AG09309 (cell line): ENCODE measurements around the gene TMEM240.
"Not testable (repeated sequence)": the region's sequence is repeated elsewhere in the genome, so short reads cannot be mapped to it uniquely, and the experiment has no call there.

ENCODE experiments used
- DNase-seq: peaks from one replicate; pipeline ENCODE4 v3.0.0-alpha.2; 2010; ENCODE audit warnings: low read depth
- H3K4me3 ChIP-seq: 2 replicates; pipeline ENCODE4 v1.5.1; 2011; ENCODE audit warnings: mild to moderate bottlenecking, low read depth, low read length, moderate library complexity; ENCODE audit not compliant: control insufficient read depth
- TF ChIP-seq, protein P1 (sequence below): IDR thresholded peaks from 2 replicates; pipeline ENCODE4 v1.5.1; 2011; ENCODE audit warnings: mild to moderate bottlenecking, low read depth, low read length, inconsistent platforms; ENCODE audit not compliant: insufficient read depth, control insufficient read depth; ENCODE audit errors: missing control alignments

The TMEM240 gene

DNA sequence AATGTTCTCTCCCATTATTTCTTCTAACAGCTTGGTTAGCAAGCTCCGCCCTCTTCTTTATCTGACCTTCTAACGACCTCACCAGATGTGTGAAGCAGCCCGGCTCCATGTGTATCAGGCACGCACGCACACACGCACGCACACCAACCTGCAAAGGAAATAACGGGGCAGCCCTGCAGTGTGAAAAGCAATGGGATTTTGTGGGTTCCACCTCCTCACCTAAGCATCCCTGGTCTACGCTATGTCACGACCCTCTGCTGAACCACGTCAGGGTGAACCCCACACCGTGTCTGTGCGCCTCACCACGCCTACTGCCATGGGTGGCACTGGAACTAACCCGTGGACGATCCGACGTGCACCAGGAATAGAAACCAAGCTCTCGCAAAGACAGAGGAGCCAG, 23.8 kb upstream of the TMEM240 start:
- H3K4me3 ChIP-seq: no peak overlapping the region
- no peak for DNase-seq
- TF ChIP-seq, protein P1, sequence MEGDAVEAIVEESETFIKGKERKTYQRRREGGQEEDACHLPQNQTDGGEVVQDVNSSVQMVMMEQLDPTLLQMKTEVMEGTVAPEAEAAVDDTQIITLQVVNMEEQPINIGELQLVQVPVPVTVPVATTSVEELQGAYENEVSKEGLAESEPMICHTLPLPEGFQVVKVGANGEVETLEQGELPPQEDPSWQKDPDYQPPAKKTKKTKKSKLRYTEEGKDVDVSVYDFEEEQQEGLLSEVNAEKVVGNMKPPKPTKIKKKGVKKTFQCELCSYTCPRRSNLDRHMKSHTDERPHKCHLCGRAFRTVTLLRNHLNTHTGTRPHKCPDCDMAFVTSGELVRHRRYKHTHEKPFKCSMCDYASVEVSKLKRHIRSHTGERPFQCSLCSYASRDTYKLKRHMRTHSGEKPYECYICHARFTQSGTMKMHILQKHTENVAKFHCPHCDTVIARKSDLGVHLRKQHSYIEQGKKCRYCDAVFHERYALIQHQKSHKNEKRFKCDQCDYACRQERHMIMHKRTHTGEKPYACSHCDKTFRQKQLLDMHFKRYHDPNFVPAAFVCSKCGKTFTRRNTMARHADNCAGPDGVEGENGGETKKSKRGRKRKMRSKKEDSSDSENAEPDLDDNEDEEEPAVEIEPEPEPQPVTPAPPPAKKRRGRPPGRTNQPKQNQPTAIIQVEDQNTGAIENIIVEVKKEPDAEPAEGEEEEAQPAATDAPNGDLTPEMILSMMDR: no peak

DNA sequence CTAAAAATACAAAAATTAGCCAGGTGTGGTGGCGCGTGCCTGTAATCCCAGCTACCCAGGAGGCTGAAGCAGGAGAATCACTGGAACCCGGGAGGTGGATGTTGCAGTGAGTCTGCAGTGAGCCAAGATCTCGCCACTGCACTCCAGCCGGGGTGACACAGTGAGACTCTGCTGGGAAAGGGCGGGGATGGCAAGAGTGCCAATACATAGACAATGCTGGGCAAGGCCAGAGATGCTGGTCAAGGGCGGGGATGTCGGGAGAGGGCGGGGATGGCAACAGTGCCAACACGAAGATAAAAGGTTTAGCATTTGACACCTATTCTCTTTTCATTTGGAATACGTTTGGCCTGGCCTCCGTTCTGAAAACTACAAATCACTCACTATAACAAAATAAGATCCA, 23.3 kb upstream of the TMEM240 start:
- DNase-seq: no peak
- TF ChIP-seq, protein P1: no peak

DNA sequence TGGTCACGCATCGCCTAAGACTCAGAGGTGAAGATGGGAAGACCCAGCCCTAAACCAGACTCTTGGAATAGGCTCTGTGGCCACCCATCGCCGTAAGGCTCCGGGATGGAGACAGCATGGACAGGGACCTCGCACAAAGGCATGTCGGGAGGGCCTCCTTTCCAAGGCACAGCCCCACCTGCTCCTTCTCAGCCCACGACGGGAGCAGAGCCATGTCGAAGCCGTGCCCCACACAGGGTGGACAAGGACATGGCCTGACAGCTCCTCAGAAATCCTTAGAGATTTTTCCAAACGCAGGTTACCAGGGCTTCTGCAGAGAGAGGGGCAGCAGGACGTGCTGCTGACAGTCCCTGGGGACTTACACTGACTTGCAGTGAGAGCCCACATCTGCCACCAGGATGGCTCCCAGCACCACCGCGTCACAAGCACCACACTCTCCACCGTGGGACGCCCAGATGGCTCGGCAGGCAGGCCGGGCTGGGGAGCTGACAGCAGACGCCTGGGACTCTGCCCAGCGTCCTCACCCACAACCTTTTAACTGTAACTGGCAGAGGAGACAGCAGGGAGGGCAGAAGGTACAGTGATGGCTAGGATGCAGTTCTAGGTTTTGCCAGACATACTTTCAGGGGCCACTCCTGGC, 22.3 kb upstream of the TMEM240 start:
- H3K4me3 ChIP-seq: no peak overlapping the region
- TF ChIP-seq, protein P1: no peak
- DNase-seq: no peak

More for the DNA sequence above, 23.3 kb upstream of the TMEM240 start:
- no peak overlapping the region for H3K4me3 ChIP-seq

DNA sequence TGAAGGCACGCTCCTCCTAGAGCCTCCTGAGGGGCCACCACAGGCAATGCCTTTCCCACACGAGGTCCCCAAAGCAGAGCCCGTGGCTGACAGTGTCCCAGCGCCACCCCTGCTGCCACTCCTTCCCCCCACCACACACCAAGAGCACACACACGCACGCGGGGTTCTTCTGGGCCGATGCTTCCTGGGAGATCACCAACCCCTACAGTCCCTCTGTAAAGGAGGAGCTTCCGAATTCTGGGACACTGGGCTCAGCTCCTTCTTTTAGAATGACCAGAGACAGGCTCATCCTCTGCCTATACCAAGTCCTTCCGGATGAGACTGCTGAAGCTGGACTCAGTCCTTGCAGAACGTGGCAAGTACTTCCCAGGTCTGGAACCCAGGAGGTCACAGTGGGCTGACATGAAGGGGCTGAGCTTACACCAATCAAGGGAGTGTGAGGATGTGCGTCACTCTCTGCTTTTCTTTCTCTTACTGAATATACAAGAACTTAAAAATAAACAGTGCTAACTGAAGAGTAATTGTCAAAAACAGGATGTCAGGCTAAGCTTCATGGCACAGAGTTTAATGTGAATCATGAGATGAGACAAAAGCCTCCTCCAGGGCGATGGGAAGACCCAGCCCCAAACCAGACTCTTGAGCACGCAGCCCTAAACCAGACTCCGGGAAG, 21.5 kb upstream of the TMEM240 start:
- TF ChIP-seq, protein P1: no peak
- no peak overlapping the region for H3K4me3 ChIP-seq

DNA sequence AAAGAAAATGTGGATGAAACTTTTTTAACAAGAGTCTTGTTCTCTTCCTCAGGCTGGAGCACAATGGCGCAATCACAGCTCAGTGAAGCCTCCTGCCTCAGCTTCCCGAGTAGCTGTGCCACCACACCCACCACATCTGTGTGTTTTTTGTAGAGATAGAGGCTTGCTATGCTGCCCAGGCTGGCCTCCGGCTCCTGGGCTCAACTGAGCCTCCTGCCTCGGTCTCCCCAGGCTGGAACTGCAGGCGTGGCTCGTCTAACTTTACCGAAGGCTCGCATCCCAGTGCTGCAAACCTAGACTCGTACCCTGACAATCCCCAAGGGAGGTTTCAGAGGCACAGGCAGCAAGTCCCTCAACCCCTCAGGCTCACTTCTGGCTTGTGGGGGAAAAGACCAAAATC, 19.8 kb upstream of the TMEM240 start:
- TF ChIP-seq, protein P1: no peak
- no peak for DNase-seq
- H3K4me3 ChIP-seq: no peak overlapping the region

More for the DNA sequence above, 21.5 kb upstream of the TMEM240 start:
- DNase-seq: no peak

DNA sequence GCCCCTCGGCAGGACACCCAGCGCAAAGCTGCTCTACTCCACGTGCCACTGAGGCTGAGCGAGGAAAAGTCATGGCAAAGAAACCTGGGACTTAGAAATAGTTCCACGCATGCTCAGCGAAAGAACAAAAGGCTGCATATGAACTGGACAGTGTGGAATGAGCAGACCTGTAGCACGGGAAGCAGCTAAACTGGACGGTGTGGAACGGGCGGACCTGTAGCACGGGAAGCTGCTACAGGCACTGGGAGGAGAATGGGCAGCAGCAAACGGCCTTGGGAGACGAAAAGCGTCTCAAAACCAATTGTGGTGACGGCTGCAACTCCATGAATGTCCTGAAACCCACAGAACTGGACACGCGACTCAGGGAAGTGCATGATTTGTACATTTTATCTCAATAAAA, 18.6 kb upstream of the TMEM240 start:
- TF ChIP-seq, protein P1: no peak
- no peak overlapping the region for H3K4me3 ChIP-seq
- no peak for DNase-seq

DNA sequence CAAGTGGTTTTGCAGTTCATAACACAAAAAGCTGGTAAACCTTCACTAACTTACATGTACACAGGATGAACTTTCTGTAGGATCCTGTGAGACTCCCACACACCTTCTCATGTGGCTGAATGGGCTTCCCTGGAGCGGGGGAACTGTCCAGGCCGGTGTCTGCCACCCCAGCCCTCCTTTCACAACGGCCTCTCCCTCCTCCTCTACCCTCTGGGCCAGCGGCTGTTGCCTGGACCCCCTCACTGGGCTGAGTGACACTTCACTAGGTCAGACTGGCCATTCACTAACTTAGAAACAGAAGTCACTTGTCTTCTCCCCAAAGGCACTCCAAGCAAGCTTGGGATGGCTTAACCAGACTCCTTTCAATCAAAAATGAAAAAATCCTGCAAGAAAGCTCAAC, 18.2 kb upstream of the TMEM240 start:
- DNase-seq: no peak
- H3K4me3 ChIP-seq: no peak overlapping the region
- TF ChIP-seq, protein P1: no peak

DNA sequence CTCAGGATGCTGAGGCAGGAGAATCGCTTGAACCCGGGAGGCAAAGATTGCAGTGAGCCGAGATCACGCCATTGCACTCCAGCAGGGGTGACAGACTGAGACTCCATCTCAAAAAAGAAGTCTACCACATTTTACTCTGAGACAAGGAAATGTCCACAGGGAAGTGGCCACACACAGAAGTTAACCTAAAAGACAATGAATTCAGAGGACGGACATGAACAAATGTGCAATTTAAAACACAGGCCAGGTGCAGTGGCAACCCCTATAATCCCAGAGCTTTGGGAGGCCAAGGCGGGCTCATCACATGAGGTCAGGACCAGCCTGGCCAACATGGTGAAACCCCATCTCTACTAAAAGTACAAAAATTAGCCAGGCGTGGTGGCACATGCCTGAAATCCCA, 17.3 kb upstream of the TMEM240 start:
- H3K4me3 ChIP-seq, DNase-seq: not testable (repeated sequence)

DNA sequence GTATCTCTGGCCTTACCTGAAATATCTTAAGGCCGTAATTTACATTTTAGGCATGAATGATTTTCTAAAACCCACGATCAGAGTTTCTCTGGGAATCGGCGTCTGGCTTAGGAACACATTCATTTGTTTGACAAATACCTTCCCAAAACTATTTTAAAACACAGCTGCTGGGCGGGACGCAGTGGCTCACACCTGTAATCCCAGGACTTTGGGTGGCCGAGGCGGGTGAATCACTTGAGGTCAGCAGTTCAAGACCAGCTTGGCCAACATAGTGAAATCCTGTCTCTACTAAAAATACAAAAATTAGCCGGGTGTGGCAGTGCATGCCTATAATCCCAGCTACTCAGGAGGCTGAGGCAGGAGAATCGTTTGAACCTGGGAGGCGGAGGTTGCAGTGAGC, 16.5 kb upstream of the TMEM240 start:
- not testable (repeated sequence) for DNase-seq, H3K4me3 ChIP-seq
